Kidney capillary endothelial cell (primary cell): ENCODE data around the gene TBC1D1.
A peak's percentile ranks its signal among the peaks of the same experiment; 100 is the strongest.

Experiments used
- DNase-seq: peaks from one replicate; pipeline ENCODE4 v3.0.0-alpha.2; 2018; ENCODE audit warnings: low spot score

TBC1D1 gene, protein sequence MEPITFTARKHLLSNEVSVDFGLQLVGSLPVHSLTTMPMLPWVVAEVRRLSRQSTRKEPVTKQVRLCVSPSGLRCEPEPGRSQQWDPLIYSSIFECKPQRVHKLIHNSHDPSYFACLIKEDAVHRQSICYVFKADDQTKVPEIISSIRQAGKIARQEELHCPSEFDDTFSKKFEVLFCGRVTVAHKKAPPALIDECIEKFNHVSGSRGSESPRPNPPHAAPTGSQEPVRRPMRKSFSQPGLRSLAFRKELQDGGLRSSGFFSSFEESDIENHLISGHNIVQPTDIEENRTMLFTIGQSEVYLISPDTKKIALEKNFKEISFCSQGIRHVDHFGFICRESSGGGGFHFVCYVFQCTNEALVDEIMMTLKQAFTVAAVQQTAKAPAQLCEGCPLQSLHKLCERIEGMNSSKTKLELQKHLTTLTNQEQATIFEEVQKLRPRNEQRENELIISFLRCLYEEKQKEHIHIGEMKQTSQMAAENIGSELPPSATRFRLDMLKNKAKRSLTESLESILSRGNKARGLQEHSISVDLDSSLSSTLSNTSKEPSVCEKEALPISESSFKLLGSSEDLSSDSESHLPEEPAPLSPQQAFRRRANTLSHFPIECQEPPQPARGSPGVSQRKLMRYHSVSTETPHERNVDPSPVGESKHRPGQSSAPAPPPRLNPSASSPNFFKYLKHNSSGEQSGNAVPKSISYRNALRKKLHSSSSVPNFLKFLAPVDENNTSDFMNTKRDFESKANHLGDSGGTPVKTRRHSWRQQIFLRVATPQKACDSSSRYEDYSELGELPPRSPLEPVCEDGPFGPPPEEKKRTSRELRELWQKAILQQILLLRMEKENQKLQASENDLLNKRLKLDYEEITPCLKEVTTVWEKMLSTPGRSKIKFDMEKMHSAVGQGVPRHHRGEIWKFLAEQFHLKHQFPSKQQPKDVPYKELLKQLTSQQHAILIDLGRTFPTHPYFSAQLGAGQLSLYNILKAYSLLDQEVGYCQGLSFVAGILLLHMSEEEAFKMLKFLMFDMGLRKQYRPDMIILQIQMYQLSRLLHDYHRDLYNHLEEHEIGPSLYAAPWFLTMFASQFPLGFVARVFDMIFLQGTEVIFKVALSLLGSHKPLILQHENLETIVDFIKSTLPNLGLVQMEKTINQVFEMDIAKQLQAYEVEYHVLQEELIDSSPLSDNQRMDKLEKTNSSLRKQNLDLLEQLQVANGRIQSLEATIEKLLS (N-terminal part only)

DNA sequence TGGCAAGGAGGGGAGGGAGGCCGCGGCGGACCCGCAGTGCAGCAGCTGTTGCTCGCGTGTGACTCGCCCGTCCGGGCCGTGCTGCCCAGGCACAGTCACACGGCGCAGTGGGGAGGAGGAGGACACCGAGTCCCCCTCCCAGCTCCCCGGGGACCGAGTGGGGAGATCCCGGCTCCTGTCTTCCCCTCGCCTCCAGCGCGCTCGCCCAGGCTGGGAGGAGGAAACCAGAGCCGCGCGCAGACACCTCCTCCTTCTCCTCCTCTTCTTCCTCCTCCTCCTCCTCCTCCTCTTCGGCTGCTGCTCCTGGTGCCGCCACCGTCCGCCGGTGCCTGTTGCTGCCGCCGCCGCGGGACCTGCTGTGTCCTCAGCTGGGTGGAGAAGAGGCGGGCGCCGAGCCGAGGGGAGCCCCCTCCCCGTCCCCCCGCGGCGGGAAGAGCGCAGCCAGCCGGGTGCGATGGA is at the start of gene TBC1D1:
TSS of gene TBC1D1 (plus strand) at position 284 of the 459 bp plus-strand sequence. CDS start 11,012 bp downstream, outside the sequence.
- no peak for DNase-seq

GRCh38 chr4:37844204-37844603 is 46.7 kb upstream of the TBC1D1 start:
- DNase-seq, result no peak

DNA sequence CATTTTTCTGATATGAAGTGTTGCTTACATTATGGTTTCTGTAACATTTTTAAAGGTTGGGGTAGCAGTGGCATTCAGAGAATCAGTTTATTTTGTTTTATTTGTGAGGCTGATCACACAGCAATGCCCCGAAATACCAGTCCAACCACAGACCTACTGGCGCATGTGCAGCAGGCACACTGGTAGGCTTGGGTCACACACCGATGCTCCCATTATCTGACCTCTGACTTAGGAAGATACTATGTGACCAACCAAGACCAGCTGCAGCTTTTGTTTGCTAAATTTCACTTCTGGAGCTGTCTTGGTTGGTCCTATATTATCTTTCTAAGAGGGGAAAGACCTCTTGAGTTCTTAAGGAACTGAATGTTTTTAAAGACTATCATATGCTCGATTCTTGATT is 45.7 kb upstream of the TBC1D1 start:
- DNase-seq, result no peak

DNA sequence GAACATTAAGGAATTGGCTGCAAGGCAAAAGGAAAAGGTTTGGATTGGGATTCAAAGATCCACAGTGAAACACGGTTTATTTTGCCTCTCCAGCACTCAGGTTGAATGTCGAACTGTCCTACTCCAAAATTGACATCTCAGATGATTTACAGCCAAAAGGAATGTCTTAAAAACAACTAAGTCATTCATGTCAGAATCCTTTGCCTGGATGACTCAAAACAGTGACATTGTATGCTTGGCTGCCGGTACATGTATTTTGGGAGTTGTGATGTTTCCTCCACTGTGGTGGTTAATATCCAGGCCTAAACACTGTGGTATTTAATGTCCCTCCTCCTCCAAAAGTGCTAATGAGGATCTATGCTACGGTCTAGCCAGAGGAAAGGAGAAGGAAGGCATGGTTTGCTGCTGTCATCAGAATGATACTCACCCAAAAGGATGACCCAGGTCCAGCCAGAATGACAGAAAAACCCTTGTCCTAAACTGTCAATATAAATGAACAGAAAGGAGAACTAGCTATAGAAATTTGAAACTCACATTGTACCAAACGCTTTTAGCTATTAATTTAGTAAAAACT is 43.5 kb upstream of the TBC1D1 start:
- DNase-seq, result peak; percentile 16

GRCh38 chr4:37852376-37852775 is 38.5 kb upstream of the TBC1D1 start:
- no peak for DNase-seq

DNA sequence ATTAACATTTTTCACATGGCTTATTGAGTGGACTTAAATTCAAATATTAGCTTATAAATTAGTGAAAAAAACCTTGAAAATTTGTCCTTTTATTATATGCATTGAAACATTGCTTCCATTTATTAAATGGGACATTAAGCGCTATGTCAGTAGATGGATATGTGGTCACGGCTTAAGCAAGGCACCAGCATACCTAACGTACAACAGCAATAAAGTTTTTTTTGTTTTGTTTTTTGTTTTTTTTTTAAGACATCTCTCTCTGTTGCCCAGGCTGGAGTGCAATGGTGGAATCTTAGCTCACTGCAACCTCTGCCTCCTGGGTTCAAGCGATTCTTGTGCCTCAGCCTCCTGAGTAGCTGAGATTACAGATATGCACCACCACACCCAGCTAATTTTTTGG is 32.8 kb upstream of the TBC1D1 start:
- no peak for DNase-seq

DNA sequence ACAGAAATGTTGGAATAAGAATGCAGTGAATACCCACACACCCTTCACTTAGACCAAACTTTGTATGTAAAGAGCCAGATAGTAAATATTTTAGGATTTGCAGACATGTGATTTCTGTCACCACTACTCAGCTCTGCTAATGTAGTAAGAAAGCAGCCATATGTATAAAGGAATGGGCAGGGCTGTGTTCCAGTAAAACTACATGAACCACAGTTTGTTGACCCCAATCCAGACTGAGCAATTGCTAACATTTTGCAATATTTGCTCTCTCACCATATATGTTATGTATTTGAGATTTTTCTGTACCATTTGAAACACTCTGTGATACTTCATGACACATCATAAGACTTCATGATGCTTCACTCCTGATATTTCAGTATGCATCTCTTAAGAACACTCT is 32.0 kb upstream of the TBC1D1 start:
- DNase-seq, result no peak

- no peak for DNase-seq
These were observed 30.6 kb upstream of the TBC1D1 start for GRCh38 chr4:37860266-37860665.

GRCh38 chr4:37862961-37863360 is 27.9 kb upstream of the TBC1D1 start:
- DNase-seq, result no peak

DNA sequence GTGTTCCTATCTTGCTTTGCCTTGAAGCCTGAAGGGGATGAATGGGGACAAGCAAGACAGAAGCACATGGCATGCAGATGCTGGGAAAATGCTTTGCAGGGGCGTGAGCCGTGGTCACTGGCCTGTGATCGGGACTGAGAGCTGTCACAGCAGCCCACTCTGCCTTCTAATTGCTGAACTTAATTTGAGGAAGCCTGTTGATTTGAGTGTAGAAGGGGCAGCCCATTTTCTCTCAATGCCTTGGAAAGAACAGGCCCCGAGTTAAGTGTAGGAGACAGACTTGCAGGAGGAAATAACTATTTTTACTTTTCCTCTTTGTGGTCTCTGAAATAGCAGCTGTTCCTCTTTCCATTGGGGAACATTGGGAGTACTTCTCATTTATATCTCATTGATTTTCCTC is 26.1 kb upstream of the TBC1D1 start:
- DNase-seq, result no peak

DNA sequence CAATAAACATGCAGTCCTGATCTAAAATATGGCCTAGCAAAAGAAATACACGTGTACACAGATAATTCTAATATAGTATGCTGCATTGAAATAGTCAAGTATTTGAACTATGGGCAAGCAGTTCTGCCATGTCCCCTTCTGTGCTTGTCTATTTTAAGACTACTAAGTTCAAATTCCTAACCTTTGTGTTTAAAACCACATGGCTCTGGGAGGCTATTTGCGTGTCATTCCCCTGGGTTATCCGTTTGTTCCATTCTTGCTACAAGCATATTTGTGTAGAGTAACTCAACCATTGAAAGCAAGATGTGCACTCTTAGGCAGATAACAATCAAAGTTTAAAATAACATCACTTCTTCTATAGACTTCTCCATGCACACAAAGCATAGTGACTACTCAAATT is 25.4 kb upstream of the TBC1D1 start:
- DNase-seq, result no peak

GRCh38 chr4:37867102-37867501 is 23.8 kb upstream of the TBC1D1 start:
- DNase-seq, result no peak

- DNase-seq, result no peak
These were observed 22.6 kb upstream of the TBC1D1 start for GRCh38 chr4:37868238-37868637.

DNA sequence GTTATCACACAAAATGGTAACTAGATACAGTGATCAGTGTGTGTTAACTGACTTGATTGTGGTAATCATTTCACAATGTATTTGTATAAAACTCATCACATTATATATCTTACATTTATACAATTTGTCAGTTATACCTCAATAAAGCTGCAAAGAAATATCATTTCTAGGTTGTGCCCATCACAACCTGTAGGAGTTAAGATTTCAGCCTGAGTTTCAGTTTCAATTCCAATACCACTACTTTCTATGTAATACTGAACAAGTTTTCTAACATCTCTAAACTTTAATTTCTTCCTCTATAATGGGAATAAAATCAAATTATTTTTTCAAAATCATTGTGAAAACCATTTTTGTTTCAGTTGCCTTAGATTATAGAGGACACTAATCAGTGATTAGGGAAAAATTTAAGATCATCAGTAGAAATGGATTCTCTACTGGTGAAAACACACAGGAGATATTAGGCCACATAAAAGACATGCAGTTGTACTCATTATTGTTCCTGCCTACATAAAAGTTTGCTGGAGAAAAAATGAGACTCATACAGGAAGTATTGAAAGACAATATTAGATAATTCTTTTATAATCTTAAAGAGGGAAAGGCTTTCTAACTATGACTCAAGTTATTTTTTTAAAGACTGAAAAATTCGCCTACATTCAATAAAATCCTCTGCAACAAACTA is 18.4 kb upstream of the TBC1D1 start:
- DNase-seq, result no peak

GRCh38 chr4:37873386-37873785 is 17.5 kb upstream of the TBC1D1 start:
- no peak for DNase-seq

DNA sequence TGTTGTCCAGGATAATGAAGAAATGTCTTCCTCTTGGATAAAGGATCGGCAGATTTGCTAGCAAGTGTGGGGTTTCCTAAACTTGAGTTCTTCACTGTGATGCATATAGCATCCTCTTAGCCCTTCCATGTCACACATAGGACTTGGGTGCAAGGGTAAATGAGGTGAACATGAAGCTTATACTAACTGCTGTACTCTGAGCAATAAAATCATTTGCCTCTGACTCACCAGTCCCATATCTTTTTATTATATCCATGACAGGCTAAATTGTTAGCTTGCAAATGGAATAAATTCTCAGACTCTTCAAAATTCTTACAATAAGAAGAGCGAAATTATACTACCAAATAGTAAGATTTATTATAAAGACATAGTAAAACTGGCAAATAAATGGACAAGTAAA is 14.7 kb upstream of the TBC1D1 start:
- no peak for DNase-seq

- no peak for DNase-seq
These were observed 11.5 kb upstream of the TBC1D1 start for GRCh38 chr4:37879365-37879764.

DNA sequence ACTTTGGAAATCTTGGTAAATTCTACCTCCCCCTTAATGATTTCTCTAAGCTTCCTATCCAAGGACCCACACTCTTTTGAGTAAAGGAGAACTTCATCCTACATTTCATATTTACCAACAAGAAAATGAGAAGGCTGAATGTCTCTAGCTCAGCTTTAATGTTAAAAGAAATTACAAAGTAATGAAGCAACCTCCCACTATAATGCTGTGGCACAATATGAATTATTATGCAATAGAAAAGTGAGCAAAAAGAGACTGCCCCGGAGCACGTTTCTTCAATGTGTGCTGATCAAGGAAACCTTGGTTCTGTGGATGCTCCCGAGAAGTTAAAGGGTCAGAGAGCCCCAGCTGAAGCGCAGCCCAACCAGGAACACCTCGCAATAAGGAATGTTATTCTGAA is 9.1 kb upstream of the TBC1D1 start:
- no peak for DNase-seq

- no peak for DNase-seq
These were observed 8.1 kb upstream of the TBC1D1 start for GRCh38 chr4:37882665-37883296.

DNA sequence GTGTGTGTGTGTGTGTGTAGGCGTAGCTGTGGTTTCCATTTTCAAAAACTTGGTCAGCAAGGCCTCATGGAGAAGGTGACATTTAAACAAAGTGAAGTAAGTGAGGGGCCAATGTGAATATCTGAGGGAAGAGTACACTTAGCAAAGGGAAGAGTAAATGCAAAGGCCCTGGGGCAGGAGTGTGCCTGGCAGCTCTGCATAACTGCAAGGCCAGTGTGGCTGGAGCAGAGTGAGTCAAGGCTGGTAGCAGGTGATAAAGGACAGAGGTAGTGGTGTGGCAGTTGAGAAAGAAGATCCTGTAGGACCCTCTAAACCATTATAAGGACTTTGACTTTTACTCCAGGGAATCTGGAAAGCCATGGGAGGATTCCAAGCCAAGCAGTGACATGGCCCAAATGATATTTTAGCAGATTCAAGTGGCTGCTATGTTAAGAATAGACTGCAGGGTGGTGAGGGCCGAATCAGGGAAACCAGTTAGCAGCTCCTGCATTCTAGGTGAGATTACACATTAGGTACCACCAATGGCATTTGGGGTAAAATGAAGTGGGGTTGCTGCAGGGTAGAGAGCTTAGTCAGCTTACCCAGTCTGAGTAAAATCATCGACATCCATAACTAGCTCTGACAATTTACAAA is 5.9 kb upstream of the TBC1D1 start:
- DNase-seq, result no peak
